ENCODE measurements around the gene MROH9. TPM values are rescaled to one million over a fixed set of nuclear protein-coding genes. Genes with fewer than 3 reads are reported as not detected.

The MROH9 gene
- total RNA-seq, 1 donor from 2014 or later: not detected

DNA sequence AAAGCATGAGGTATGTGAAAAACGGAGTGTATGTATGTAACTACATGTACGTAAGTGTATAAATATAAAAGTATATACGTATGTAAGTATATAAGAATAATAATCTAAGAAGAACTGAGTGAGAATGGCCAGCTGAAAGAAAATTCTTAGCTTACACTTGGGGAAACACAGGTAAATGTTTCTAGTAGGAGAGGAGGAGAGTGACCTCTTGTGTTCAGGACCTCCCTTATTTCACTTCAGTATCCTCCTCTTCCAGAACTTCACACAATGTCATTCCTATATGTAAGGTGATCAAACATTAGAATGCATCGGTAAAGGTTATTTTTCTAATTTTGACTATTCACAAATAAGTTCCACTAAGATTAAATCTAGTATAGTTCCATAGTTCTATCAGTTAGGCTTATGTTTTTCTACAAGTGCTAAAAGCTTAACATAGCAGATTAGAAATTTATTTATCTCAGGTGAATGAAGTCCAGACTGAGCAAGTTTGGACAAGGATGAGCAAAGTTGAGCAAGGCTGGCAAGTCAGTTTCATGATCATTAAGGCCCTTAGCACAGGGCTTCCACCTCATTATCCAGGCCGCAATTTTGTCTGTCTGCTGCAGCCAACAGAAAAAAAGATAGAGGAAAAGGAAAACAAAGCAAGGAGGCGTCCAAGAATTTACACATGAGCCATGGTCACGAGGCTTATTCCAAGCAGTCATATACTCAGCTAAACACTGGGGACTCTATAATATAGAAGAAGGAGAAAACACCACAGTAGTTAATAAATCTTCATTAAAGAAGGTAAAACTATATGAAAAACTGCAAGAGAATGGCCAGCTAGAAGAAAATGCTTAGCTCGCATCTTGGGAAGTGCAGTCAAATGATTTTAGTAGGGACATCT, 7.1 kb upstream of the MROH9 start:
- H3K27ac Mint-ChIP-seq (ENCODE audit: unreplicated experiment): peak overlapping the region; percentile 94
- H3K4me3 Mint-ChIP-seq (ENCODE audit: unreplicated experiment): no peak overlapping the region
- no peaks in the 10 kb centered on the region for H3K36me3 Mint-ChIP-seq (ENCODE audit: low read depth)
- H3K27me3 Mint-ChIP-seq (ENCODE audit: low read depth): no peaks in the 10 kb centered on the region
- TF ChIP-seq, protein P1, sequence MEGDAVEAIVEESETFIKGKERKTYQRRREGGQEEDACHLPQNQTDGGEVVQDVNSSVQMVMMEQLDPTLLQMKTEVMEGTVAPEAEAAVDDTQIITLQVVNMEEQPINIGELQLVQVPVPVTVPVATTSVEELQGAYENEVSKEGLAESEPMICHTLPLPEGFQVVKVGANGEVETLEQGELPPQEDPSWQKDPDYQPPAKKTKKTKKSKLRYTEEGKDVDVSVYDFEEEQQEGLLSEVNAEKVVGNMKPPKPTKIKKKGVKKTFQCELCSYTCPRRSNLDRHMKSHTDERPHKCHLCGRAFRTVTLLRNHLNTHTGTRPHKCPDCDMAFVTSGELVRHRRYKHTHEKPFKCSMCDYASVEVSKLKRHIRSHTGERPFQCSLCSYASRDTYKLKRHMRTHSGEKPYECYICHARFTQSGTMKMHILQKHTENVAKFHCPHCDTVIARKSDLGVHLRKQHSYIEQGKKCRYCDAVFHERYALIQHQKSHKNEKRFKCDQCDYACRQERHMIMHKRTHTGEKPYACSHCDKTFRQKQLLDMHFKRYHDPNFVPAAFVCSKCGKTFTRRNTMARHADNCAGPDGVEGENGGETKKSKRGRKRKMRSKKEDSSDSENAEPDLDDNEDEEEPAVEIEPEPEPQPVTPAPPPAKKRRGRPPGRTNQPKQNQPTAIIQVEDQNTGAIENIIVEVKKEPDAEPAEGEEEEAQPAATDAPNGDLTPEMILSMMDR (IDR thresholded peaks at IDR 0.05): peak; percentile 67
- peaks cover 9% of the 10 kb centered on the region for H3K9me3 Mint-ChIP-seq (ENCODE audit: low read depth)
- H3K4me1 Mint-ChIP-seq (ENCODE audit: low read depth): peaks cover 34% of the 10 kb centered on the region
- DNase-seq (ENCODE audit: low spot score): no peak

DNA sequence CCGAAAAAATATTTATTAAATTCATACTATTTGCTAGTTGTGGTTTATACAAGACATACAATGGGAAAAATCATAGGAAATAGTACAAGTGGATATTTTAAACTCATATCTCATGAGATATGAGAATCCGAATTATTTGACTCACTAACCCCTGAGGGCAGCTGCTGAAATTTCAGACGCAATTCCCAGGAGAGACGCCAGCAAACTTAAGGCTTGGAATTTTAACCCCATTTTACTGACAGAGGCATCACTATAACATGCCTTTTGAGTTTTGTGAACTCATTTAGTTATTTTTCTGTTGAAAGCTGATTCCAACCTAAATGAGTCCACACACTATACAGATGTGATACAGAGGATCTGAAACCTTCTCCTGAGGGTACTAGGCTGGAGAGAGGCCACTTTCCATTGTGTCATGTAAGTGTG, 5.9 kb upstream of the MROH9 start:
- DNase-seq (ENCODE audit: low spot score): no peak
- no peaks in the 10 kb centered on the region for H3K9me3 Mint-ChIP-seq (ENCODE audit: low read depth)
- peak overlapping the region; percentile 94 for H3K27ac Mint-ChIP-seq (ENCODE audit: unreplicated experiment)
- H3K4me1 Mint-ChIP-seq (ENCODE audit: low read depth): peaks cover 34% of the 10 kb centered on the region
- H3K36me3 Mint-ChIP-seq (ENCODE audit: low read depth): no peaks in the 10 kb centered on the region
- H3K4me3 Mint-ChIP-seq (ENCODE audit: unreplicated experiment): peak overlapping the region; percentile 25
- H3K27me3 Mint-ChIP-seq (ENCODE audit: low read depth): no peaks in the 10 kb centered on the region
- TF ChIP-seq, protein P1 (IDR thresholded peaks at IDR 0.05): no peak

DNA sequence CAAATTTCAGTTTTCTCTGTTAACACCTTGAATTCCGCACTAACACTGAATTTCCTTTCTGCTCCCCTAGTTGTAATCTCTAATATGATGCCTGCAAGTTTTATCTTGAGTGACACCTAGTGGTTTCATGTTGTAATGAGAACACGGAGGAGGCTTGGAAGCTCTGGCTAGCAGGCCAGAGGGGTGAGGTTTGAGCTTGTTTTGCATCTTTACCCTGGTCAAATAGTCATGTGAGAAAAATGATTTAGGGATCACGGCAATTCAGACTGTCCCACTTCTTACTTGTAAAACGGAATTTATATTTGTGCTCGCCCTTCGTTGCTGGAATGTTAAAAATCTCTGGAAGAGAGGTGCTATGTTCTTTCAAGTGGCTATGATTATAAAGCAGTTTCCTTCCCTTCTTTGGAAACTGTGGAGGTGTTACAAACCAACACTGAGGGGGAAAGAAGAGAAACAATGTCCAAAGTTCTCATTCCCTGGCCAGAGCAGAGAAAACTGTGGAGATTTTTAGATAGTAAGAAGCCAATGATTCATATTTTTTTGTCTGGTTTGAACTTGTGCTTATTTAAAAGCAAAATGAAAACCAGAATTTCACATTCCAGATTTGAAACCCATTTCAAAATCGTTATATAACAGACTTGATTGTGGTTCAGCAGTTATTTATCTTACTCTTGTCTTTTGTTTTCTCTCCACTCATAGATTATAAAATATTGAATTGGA, 5.3 kb upstream of the MROH9 start:
- TF ChIP-seq, protein P1 (IDR thresholded peaks at IDR 0.05): peak; percentile 95
- no peaks in the 10 kb centered on the region for H3K9me3 Mint-ChIP-seq (ENCODE audit: low read depth)
- H3K4me3 Mint-ChIP-seq (ENCODE audit: unreplicated experiment): peak overlapping the region; percentile 67
- H3K4me1 Mint-ChIP-seq (ENCODE audit: low read depth): peaks cover 34% of the 10 kb centered on the region
- no peaks in the 10 kb centered on the region for H3K36me3 Mint-ChIP-seq (ENCODE audit: low read depth)
- H3K27me3 Mint-ChIP-seq (ENCODE audit: low read depth): no peaks in the 10 kb centered on the region
- H3K27ac Mint-ChIP-seq (ENCODE audit: unreplicated experiment): peak overlapping the region; percentile 94
- no peak for DNase-seq (ENCODE audit: low spot score)

DNA sequence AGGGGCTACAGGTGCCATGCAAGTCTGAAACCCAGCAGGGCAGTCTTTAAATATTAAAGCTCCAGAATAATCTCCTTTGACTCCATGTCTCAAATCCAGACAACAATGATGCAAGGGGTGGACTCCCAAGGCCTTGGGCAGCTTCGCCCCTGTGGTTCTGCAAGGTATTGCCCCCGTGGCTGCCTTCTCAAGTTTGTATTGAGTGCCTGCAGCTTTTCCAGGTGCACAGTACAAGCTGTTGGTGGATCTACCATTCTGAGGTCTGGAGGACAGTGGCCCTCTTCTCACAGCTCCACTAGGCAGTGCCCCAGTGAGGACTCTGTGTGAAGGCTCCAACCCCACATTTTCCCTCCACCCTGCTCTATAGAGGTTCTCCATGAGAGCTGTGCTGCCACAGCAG, 3.7 kb upstream of the MROH9 start:
- Mint-ChIP-seq H3K4me3 (ENCODE audit: unreplicated experiment) (no peak overlapping the region), H3K4me1 (ENCODE audit: low read depth) (peaks cover 34% of the 10 kb centered on the region), H3K36me3 (ENCODE audit: low read depth) (no peaks in the 10 kb centered on the region), H3K27ac (ENCODE audit: unreplicated experiment) (no peak overlapping the region), H3K27me3 (ENCODE audit: low read depth) (no peaks in the 10 kb centered on the region), H3K9me3 (ENCODE audit: low read depth) (no peaks in the 10 kb centered on the region)
- TF ChIP-seq, protein P1 (IDR thresholded peaks at IDR 0.05): no peak
- DNase-seq (ENCODE audit: low spot score): no peak

DNA sequence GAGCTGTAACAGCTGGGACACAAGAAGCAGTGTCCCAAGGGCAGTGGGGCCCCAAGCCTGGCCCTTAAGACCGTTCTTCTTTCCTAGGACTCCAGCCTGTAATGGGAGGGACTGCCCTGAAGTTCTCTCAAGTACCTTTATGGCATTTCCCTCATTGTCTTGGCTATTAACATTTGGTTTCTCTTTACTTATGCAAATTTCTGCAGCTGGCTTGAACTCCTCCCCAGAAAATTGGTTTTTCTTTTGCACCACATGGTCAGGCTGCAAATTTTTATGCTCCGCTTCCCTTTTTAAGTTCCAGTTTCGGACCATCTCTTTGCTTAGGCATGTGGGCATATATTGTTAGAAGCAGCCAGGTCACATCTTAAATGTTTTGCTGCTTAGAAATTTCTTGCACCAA, 3.1 kb upstream of the MROH9 start:
- TF ChIP-seq, protein P1 (IDR thresholded peaks at IDR 0.05): no peak
- H3K27me3 Mint-ChIP-seq (ENCODE audit: low read depth): no peaks in the 10 kb centered on the region
- H3K36me3 Mint-ChIP-seq (ENCODE audit: low read depth): no peaks in the 10 kb centered on the region
- peaks cover 34% of the 10 kb centered on the region for H3K4me1 Mint-ChIP-seq (ENCODE audit: low read depth)
- no peak overlapping the region for H3K4me3 Mint-ChIP-seq (ENCODE audit: unreplicated experiment)
- no peak overlapping the region for H3K27ac Mint-ChIP-seq (ENCODE audit: unreplicated experiment)
- DNase-seq (ENCODE audit: low spot score): no peak
- H3K9me3 Mint-ChIP-seq (ENCODE audit: low read depth): no peaks in the 10 kb centered on the region

All from chondrocyte (in vitro differentiated cells).